ENCODE data around the gene SMIM35. TPM values are rescaled to one million over a fixed set of nuclear protein-coding genes. Genes with fewer than 3 reads are reported as not detected.

Gene SMIM35
- polyA plus RNA-seq, 1 donor: 0.76 TPM

DNA sequence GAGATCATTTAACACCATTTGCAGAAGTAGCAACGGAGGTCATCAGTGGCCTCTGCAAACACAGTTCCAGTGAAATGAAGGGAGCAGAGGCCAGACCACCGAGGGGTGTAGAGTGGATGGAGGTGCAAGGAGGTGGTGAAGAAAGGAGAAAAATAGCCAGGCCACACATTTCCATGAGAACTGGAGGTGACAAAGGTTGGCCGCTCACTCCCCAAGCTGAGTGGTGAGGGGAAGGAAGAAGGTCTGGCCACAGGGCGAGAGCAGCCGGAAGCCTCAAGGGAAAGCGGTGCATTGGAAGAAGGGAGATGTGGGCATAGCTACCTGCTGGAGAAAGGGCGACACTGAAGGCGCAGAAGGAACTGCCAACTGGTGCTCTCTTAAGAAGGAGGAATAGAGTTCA, 30.0 kb downstream of the SMIM35 start:
- DNase-seq: no peak

DNA sequence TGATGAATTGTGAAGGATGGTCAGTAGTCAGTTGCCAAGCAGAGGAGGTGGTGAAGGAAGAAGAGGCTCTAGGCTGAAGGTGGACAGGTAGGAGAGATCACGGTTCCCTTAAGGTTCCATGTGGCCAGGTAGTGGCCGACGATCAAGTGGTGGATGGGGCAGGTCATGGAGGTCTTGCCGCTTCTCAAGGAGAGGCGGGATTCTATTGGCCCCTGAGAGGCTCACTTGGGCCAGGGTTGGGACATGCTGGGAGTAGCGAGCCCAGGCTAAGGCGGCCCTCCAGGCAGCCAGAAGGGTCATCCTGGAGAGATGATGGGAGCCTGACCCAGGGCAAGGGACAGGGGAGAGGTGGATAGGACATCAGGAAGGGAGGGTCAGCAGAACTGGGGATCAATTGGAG, 30.8 kb downstream of the SMIM35 start:
- DNase-seq: no peak

DNA sequence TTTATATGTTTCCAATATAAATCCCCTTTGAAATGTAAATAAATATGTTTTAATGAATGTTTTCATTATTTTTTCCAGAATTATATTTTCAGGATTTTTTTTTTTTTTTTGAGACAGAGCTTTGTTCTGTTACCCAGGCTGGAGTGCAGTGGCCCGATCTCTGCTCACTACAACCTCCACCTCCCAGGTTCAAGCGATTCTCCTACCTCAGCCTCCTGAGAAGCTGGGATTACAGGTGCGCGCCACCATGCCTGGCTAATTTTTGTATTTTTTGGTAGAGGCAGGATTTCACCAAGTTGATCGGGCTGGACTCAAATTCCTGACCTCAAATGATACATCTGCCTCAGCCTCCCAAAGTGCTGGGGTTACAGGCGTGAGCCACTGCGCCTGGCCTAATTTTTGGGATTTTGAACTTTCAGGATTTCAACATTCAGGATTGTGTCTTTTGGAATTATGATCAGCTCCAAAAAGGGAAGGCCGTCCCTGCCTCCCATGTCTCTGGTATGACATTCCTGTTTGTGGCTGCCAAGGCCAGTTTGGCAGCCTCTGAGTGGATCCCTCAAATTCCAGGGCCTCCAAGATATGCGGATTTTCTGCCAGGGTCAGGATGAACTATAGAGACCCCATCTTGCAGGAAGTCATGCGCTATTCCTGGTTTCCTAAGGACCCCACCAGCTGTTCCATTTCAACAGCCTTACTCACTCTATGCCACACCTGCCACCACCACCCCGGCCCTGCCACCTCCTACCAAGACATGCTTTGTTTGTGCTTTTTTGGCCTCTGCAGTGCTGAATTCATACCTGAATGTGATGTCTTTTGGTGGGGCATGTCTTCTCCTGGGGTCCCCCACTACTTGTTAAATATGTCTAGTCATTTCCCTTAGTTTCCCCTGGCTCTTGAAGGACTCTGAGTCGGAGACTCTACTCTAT, 31.8 kb downstream of the SMIM35 start:
- no peak for DNase-seq

DNA sequence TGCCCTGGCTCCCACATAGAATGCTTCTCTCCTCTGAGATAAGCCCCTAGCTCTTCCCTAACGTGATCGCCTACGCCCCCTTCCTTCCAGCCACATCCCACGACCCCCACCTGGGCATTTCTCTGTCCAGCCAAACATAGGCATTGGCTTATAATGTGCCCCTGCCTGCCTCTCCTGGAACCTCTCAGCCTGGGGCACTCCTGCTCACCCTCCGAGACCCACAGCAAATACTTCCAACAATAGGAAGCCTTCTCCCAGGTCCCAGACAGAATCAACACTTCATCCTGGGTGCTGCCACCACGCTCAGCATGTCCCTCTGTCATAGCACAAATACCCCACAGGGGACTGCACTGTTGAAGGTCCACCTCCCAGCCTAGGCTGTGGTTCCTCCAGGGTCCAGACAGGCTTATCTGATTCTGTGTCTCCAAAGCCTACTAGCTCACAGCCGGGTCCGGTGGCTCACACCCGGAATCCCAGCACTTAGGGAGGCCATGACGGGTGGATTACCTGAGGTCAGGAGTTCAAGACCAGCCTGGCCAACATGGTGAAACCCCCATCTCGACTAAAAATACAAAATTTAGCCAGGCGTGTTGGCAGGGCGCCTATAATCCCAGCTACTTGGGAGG, 34.1 kb downstream of the SMIM35 start:
- no peak for DNase-seq

- no peak for DNase-seq
Measured at GRCh38 chr11:118051611-118052461, 34.9 kb downstream of the SMIM35 start.

DNA sequence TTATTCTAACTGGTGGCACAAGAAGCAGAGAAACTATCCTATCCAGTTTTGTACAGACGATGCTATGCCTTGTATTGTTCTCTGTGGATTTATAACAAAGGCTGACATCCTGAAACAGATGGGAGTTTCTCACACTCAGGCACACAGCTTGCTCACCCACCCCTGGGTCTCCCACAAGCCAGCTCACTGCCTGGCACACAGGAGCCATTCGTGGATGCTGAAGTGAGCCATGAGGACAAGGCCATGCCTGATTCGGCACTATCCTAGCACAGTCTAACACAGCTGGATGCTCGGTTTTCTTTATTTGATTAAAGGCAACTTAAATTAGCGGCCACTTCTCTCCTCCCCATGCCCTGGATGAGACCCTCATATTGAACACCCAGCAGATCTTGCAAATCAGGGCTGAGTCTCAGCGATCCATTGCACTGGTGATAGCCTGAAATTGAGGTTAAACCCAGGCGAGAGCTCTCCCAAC, 35.6 kb downstream of the SMIM35 start:
- DNase-seq: no peak

GRCh38 chr11:118050208-118050891, 36.4 kb downstream of the SMIM35 start:
- no peak for DNase-seq

GRCh38 chr11:118049771-118050170, 37.0 kb downstream of the SMIM35 start:
- no peak for DNase-seq

DNA sequence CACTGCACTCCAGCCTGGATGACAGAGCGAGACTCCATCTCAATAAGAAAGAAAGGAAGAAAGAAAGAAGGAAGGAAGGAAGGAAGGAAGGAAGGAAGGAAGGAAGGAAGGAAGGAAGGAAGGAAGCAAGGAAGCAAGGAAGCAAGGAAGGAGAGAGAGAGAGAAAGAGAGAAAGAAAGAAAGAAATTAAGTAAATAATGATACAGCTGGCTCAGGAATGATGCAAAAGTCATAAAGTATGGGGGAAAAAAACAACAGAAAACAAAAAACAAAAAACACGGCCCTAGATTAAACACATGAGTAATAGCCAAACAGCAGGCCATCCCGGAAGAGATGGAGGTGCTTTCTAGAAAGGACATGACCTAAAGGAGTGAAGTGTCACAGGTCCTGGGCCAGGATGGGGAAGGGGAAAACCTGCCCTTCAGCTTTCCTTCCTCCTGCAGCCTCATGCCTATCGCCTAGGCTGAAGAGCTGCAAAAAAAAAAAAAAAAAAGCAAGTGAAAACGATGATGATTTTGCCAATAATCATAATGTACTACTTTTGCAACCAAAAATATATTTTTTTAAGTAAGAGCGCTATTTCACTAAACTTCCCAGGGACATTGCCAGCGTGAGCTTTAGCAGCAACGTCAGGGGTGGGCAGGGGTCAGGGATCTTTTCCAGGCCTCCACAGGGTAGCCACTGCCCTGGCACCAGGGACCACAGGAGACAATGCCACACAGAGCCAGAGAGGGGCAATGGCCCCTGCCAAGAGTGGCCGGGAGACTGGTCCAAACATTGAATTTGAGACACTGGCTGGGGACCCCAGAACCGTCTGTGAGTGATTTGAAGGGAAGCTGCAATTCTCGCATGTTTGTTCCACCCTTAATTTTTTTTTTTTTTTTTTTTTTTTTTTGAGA, 38.0 kb downstream of the SMIM35 start:
- no peak for DNase-seq

- DNase-seq: no peak
Measured at GRCh38 chr11:118047749-118048148, 39.0 kb downstream of the SMIM35 start.

DNA sequence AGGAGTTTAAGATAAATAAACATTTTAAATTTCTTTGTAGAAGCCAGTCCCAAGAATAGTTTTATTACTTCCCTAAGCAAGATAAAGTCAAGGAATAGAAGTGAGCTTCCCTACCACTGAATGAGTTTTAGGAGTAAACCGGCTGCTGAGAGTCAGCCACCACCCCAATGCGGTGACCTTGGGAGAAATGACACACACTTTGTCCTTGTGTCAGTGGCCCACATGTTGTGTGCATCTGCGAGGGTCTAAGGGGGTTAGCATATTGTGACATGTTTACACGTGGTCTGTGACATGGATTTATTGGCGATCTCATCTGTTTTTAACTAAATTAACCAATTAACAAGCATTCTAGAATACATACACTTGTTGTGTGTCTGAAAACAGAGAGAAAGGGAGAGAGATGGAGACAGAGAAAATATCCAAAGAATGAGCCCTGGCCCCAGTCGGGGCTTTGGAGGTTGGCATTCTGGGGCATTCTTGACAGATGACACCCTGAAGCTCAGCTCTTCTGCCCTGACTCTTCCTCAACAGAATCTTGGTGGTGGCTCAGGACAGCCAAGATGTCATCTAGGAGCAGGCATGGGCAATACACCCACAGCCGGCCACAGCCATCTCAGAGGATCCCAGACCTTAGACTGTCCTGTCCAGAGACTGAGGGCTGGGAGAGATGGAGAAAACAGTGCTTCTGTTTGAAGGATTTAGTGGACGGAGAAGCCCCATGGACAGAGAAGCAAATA, 39.6 kb downstream of the SMIM35 start:
- DNase-seq: no peak

DNA sequence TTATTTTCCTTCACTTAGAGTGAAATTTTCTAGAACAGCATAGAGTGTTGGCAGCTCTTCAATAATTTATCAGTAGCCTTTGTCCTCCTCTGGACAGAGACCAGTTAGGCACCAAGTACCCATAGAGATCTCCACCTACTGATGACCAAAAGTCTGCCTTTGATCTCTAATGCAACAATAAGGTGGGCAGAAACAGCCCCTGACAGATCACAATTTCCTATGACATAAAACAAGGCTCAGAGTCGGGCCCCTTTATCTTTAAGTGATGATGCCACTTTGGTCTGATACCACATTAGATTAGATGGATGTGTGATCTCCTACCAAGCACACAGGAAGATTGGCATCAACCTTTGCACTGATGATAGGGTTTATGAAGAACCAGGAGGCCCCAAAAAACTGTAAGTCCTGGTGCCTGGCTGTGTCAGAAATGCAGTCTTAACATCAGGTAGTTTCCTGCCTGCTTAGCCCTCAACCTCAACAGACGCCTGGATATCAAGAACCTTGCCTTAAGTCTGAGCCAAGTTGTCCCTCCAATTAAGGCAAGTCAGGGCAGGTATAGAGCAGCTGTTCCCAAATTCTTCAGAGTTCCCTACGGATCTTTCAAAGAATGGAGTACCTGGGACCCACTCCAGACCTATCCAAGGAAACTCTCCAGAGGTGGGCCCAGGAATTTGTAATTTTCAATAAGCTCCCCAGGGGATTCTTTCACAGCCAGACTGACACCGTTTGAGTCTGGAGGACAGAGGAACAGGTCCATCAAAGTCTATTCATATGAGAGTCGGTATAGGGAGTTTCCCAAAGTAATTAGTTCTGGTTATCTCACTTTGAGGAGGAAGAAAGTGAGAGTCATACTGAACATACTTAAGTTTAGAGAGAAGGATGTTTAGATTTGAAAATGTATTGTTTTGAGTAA, 40.5 kb downstream of the SMIM35 start:
- DNase-seq: no peak

DNA sequence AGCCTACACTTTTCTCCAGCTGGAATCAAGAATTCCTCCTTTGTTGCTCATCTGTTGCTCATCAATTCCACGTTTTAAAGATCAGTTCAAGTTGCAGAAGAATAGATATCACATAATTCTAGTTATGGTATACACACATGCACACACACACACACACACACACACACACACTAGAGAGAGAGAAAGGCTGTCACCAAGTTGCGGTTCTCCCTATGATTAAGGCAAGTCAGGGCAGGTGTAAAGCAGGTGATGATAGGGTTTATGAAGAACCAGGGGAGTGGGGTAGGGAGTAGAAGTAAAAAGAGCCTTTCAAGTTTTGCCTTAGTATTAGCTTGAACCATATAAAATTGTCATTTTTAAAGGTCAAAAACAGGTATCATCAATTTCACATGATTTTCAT, 41.6 kb downstream of the SMIM35 start:
- DNase-seq: no peak

DNA sequence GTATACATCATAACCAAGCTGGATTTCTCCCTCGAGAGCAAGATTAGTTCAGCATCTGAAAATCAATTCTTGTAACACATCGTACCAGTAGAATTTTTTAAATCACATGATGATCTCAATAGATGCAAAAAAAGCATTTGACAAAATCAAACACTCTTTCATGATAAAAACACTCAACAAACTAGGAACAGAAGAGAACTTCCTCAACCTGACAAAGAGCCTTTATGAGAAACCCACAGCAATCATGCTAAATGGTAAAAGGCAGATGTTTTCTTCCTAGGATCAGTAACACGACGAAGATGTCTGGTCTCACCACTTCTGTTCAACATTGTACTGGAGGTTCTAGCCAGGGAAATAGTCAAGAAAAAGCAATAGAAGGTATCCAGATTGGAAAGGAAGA, 44.0 kb downstream of the SMIM35 start:
- DNase-seq: no peak

DNA sequence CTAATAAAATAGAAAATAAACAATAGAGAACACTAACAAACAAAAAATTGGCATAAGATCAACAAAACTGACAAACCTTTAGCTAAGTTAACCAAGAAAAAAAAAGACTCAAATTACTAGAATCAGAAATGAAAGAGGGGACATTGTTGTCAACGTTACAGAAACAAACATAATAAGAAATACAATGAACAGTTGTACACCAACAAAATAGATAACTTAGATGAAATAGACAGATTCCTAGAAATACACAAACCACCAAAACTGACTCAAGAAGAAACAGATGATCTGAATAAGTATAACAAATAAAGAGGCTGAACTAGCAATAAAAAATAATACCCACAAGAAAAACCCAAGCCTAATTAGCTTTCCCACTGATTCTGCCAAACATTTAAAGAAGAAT, 44.6 kb downstream of the SMIM35 start:
- no peak for DNase-seq

DNA sequence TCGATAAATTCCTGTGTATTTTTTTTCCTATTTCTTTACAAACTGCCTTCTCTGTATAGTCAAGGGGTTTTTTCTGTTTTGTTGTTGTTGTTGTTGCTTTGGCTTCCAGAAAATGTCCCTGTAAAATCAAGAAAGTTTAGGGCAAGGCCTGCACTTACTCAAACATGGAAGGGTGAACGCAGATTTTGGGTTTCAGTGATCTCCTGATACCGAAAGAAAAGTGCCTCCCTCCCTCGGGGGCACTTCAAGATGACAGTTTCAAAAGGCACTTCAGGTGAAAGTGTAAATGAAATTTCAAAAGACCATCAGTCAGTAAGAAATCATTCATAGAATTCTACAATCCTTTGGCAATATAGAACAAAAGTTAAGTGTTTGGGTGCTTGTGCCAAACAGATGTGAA, 53.3 kb downstream of the SMIM35 start:
- no peak for DNase-seq

GRCh38 chr11:118028626-118029025, 58.1 kb downstream of the SMIM35 start:
- DNase-seq: no peak

DNA sequence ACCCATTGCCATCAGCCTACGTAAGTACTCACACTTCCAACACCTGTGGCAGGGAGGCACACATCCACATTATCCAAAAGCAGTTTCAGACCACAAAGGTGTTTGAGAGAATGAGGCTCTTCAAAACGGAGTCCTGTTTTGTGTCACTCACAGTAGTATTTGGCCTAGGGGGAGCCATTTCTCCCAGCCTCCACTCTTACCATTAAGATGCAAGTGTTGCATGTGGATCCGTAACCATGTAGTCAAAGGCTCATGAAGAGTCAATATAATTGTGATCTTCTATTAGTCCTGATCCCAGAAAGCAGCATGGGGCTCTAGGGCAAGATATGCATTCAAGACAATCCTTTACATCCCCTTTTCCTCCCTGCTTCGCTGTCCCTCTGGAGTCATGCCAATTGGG, 59.1 kb downstream of the SMIM35 start:
- DNase-seq: no peak

DNA sequence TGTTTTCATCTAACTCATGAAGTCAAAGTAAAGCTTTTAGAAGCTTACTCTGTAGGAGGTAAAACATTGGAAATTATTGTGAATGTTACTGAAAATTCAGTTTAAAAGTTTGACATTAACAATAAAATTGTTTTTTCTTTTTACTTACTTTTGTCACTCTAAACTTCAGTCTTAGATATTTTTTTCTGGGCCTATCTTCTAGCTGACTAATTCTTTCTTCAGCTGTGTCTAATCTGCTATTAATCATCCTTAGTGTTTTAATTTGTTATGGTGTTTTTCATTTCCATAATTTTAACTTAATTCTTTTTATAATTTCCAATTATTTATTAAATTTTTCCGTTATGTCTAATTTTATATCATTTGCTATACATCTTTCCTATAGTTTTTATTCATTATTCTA, 65.6 kb downstream of the SMIM35 start:
- DNase-seq: no peak

GRCh38 chr11:118018401-118018800, 68.4 kb downstream of the SMIM35 start:
- DNase-seq: no peak

All from hindlimb muscle (tissue), 1 donor.